ELR (cell line): ENCODE measurements around the gene PHLDB2.
A peak's percentile ranks its signal among the peaks of the same experiment; 100 is the strongest.

Experiments
- DNase-seq: peaks from one replicate; pipeline ENCODE4 v3.0.0-alpha.2; 2015; ENCODE audit warnings: low read depth

PHLDB2 gene

DNA sequence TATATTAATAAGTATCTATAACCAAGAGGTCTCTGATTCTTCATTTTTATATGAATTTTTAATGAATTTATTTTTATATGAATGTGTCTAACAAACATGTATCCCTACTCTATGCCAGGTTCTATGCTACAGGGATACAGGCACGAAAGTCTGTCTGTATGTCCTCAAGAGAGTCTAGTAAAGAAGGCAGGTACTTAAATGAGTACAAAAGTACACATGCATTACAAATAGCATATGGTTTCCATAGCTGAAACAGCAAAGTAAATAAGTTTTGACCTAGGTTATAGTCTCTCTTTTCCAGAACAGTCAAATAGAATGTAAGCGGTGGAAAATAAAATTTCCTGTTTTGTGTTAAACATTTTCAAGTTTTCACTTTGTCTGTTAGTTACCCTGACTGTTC lies 106.4 kb downstream of the PHLDB2 start:
- no peak for DNase-seq

DNA sequence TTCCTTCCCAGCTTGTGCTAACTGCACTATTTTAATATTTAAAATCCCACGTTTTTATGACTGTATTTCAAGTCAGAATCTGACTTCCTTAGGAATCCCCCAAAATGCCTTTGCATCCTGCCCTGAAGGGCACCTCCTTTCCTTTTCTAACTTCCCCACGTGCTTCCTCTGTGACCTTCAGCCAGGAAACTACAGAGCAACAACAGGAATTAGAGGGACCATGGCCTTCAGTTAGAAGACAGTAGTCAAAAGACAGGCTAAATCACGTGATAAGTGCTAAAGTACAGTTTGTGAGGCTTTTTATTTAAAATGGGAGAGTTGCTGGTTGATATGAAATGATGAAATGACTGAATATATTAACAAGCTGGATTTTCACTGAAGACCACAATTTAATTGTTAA lies 108.0 kb downstream of the PHLDB2 start:
- DNase-seq, result peak; percentile 13

DNA sequence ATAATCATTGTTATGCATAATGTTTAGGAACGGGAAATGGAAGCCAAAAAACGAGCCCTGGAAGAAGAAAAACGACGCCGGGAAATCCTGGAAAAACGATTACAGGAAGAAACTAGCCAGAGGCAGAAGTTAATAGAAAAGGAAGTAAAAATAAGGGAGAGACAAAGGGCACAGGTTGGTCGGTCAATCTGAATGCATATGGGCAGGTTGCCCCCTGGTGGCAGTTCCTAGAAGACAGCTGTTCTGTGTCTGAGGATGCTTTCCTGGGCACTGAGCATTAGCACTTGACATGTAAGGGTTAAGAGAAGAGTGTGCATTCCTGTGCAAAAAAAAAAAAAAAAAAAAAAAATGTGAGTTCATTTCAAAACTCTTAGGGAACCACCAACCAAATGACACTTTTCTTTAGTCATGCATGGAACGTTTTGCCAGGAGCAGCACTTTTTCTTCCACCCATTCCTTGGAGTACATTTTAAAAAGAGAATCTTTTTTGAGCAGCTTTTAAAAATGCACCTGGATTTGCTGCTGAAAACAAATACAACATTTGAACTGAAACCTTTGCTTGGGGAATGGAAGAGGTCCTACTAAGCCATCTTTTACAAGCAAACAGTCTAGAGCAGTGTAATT lies 108.7 kb downstream of the PHLDB2 start:
- DNase-seq, result peak; percentile 90

DNA sequence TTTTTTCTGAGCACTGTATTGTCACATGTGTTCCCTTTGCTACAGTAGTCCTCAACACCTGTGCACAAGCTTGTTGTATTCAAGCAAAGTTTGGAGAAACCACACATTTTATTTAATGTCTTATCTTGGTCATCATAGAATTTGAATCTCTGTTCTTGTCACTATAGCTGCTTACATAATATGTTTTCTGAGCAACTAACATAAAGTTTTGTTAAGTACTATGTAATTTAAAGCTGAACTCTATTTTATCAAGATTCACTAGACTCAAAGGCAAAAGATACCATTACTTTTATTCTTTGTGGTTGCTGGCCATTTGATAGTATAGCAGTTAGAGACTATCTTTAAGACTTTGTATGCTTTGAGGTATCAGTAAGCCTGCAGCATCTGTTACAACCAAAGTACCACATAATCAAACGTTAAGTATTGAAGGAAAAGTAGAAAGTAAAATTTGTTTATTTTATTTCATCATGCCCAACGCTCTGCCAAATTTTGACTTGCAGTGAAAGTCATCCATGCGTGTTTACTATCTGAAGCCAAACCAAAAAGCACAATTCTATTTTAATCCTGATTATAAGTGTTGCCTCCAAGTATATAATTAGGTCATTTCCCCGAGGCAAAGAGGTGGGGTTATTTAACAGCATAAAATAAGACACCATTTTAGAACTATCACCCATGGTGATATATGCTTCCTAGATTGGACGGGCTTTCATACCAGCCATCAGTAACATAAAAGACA lies 109.4 kb downstream of the PHLDB2 start:
- DNase-seq, result no peak

DNA sequence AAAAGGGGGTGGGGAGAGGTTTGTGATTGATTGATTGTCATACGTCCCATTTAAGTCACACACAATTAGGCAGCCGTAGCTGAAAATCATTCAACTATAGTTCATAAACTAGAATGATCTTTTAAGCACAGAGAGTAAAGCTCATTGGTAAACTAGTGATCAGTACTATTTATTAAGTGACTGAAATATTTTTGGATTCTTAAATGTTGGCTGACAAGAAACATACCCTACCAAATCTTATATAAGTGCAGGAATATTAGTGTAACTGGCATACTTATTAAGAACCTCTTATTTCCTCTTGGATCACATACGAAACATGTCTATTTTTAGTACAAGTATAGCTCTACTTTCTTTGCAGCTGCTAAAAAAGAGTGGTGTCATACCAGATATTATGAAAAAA lies 111.3 kb downstream of the PHLDB2 start:
- no peak for DNase-seq

DNA sequence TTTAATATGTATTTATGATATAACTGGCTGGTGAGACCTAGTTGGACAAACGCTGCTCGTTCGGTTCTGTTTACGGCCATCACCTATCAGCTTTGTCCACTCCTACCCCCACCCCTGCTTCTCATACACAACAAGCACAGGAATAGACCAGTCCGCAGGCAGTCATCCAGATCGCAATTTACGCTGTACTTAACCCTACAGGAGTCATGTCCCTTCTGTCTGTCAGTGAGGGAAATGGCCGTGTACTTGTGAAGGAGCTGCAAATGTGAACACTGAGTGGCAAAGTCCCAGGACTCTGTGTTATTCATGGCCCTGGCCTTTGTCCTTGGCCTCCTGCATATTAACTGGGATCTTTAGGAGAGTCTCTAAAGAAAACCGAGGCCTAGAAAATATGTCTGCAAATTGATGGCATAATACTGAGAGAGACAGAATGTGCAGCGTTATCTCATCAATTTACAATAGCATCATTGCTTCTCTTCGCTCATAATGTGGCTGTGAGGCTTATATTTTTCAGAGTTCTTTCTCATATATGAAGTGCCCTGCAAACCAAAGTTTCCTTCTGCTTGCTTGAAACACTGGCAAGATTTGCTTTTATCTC lies 112.6 kb downstream of the PHLDB2 start:
- no peak for DNase-seq

DNA sequence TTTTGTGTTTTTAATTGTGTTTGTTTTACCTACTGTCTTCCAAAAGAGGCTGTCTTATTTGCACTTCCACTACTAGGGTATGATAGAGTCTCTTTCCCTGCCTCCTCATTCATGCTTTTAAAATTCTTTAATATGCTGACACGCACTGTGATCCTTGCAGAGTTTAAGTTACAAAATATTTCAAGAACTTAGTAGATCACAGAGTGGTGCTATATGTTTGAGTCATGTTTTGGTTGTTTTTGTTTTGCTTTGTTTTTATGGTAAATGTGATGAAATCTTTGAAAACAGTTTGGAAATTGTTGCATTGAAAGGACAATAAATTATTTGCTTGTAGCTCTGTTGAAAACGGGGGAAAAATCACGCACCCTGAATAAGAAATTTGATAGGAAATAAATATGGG lies 113.8 kb downstream of the PHLDB2 start:
- no peak for DNase-seq

DNA sequence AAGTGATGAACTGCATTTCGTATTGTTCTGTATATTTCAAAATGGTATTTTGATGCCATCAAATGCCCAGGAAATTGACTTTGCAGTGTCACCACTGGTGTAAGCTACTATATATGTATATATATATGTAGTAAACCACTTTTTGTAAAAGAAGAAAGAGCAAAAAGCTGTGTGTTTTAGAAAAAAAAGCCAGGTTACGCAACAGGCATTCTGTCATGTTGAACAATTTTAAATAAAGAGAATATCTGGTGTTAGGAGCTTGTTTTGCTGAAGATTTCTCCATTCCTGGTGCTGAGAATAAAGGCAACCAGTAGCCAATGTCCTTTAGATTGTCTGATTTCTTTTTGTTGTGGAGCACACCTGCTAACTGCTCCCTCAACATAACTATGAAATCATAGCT lies 116.1 kb downstream of the PHLDB2 start:
- DNase-seq, result no peak

DNA sequence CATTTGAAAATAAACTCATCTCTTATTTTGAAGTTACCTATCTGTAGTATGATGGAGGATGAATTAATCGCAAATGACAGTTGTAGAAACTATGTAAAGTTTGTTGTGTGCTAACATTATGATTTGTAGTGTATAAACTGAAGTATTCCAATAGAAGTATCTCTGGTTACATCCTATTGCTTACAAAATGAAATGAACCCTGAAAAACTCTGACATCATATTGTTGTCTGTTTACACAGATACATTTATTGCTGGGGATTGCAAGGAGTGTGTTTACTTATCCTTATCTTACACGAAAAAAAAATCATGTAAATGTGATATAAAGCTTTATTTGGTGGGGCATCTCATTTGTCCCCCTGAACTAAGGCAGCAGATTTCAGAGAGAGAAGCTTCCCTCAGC lies 117.2 kb downstream of the PHLDB2 start:
- no peak for DNase-seq

DNA sequence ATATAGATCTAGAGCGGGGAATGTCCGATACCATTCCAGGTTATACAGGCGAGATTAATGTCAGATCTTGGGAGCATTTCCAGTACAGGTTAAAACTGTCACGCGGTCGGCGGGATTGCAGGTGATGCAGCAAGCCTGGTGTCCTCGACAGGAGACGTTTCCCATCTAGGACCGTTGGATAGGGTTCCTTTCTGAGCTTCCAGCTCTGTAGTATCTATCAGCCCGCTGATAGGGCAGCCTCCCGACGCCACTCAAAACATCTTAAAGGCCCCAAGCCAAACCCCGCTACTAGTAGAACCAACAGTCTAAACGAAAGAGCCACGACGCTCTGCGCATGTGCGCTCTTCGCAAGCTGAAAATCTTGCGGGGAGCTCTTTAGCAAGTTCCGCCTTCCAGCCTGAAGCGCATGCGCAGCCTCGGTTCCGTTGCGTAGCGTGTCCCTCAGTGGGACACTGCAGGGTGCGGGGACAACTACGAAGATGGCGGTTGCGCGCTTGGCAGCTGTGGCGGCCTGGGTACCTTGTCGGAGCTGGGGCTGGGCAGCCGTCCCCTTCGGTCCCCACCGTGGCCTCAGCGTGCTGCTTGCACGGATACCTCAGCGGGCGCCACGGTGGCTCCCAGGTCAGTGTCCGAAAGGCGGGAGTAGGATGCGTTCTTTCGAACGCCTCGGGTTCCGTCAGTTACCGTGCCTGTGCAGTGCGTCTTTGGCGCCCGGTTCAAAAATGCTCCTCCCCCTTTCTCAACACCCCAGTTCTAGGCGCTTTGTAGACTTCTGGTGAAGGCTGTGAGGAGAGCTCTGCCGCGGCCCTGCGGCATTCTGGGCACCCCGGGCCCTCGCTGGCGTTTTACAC lies 119.7 kb downstream of the PHLDB2 start, which contains the start of gene ABHD10:
Gene ABHD10 (plus strand): TSS at position 444 of the 851 bp plus-strand sequence. CDS start 36 bp downstream, at position 480.
- DNase-seq, result peak; percentile 99

DNA sequence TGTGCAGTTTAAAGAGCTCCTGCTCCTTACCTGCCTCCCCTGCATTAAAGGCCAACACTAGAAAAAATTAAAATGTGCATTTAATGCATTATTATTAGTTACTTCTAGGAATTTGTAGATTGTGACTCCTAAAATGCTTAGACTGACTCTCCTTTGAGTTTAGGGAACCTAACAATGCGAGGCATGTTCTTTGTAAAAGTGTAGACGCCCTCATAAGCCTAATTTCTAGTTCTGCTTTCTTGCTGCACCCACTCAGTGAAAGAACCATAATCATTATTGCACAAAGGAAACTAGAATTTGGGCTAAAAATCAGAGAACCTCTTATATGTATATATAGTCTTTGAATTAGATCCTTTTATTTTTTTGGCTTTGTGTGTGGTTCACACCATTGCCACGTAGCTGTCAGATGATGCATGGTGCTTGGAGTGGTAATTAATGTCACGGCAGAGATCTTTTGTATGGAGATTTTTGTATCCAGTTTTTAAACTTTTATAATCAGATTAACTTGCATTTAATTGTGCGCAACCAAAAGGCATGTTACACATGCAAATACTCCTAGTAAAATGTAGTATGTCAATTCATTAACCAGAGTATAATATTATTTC lies 120.5 kb downstream of the PHLDB2 start:
- DNase-seq, result no peak

DNA sequence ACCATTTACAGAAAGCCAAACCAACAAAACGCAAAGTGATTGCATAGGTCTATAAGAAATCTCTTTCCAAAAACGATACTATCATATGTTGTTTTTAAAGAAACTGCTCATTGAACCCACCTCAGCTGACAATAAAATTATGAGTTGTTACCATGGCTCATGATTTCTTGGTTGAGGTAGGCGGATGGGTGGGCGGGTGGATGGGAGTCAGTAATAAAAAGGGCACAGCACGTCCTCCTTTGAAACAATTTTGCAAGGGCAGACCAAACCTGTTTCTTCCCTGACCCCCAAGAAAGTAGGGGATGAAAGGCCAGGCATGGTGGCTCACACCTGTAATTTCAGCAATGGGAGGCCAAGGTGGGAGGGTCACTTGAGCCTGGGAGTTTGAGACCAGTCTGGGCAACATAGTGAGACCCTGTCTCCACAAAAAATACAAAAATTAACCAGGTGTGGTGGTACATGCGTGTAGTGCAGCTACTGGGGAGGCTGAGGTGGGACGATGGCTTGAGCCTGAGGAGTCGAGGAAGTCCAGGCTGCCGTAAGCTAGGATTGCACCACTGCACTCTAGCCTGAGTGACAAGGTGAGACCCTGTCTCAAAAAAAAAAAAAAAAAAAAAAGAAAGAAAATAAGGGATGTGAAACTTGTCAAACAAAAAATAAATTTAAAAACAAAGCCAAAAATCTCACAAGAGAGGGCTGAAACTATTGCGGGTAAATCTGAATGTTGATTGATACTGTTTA lies 121.8 kb downstream of the PHLDB2 start:
- no peak for DNase-seq

DNA sequence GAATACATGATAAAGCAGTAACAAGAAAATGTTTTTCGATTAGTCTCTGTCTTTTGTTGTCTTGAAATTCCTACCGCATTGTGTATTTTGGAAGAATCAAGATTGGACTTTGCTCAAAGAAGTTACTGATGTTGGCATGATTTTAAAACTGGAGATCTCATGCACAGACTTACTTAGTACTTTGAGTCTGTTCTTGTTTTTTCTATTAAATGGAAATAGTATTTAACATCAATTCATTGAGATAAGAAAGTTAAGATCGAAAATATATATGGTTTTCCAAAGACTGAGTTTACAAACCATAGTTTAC lies 122.3 kb downstream of the PHLDB2 start:
- no peak for DNase-seq

DNA sequence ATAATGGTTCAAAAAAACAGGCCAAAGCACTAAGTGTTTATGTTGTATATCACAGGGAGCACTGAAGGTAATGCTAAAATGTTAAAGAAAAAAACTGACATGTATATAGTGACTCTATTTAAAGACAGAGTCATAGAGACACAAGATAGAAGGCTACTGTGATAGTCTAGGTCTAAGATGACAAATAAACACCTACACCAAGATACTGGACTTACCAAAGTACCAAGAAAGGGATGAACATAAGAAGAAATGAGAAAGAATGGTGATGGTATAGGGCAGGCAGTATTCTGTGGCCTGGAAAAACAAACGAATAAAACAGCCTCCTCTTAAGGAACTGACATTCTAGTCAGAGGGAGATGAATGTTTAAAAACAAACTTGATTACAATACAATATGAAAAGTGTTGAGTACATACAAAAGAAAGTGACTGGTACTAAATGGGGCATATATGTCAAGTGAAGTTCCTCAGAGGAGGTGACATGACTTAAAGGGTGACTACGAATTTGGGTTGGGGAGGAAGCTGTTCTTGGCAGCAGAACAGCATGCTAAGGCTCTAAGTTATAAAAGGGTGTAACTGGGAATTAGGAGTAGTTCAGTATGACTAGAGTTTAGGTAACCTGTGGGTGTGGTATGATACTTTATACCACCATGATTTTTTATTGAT lies 125.7 kb downstream of the PHLDB2 start:
- no peak for DNase-seq

DNA sequence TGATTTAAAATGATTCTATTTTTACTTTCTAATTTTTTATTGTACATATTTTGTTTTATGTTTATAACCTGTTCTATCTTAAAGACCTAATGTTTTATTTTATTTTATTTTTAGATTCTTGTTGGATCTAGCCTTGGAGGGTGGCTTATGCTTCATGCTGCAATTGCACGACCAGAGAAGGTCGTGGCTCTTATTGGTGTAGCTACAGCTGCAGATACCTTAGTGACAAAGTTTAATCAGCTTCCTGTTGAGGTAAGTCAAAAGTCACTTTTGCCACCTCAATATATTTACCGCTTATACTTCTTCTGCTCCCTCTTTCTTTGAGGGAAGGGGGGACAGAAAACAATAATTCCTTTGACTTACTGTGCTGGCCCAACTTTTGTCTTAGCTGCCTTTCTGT lies 127.7 kb downstream of the PHLDB2 start:
- DNase-seq, result no peak

DNA sequence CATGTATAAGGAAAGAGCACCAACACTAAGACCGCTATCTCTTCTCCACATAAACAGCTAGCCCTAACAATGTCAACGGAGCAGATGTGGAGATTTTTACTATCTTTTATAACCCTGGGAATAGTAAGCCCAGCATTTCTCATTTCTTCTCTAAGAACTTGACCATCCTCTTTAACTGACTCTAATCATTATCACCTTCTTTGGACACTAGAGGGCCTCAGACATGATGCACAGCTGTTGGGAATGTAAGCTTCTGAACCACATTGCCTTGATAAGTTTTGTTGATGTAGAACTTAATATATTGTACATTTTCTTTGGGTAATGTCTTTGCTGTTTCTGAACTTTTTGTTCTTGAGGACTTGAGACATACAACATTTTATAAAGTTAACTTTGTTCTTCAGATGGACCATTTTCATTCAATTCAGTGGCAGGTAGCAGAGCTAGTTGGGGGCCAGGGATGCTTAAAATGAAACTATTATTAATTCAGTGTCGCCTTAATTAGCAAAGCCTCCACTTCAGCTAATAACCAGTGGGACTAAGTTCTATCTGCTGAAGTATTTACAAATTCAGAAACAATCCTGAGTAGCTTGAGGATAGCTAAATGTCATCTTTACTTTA lies 130.1 kb downstream of the PHLDB2 start:
- peak; percentile 83 for DNase-seq

DNA sequence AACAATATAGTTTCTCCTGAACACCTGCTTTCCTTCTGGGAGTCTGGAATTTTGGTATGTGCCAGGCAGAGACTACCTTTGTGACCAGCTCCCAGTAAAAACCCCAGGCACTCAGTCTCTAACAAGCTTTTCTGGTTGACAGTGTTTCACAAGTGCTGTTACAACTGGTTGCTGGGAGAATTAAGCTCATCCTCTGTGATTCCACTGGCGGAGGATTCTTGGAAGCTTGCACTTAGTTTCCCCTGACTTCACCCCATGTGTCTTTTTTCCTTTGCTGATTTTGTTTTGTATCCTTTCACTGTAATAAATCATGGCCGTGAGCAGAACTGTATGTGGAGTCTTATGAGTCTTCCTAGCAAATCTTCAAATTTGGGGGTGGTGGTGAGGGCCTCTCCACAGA lies 134.0 kb downstream of the PHLDB2 start:
- DNase-seq, result no peak

DNA sequence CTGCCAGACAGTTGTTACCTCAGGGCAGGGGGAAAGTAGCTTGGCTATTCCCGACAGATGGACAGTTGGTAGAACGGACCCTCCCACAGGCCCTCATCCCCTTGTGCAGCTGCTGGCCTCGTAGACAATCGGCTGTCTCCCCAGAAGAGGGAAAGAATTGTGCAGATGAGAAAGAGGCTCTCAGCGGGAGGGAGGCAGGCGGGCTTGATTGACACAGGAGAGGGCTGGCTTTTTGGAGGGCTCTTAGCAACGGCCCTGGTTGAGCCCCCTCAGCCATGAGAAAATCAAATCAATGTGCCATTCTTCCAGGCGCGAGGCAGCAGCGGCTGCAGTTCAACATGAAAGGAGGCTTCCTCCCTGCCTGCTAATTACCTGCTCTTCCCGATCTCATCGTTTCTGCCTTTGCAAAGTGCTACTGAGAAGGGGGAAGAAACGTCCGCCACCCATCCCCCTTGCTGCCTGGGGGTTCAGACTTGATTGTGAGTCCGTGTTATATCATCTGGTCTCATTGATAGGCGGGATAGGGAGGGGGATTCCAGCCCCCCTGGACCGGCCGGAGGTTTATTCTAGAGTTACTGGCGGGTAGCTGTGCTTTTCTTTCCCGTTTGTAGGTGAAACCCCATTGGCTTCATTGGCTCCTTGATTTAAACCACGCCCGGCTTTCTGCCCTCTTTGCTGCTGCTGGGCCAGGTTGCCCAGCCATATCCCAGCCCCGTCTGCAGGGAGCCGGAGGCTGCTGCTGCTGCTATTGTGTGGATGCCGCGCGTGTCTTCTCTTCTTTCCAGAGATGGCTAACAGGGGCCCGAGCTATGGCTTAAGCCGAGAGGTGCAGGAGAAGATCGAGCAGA lies 139.8 kb downstream of the PHLDB2 start, which contains the start of gene TAGLN3:
Gene TAGLN3 (plus strand): TSS at position 287 of the 848 bp plus-strand sequence. CDS start 501 bp downstream, at position 788.
- peak; percentile 57 for DNase-seq
